CD4-positive, alpha-beta T cell treated with Interleukin-4 for 1 hour (primary cell): ENCODE results near the gene CTNNBL1.
"Not testable (repeated sequence)": the region's sequence is repeated elsewhere in the genome, so short reads cannot be mapped to it uniquely, and the experiment has no call there.

ENCODE experiments used
- DNase-seq, 2 donors: peaks; one replicate each; pipeline ENCODE4 v3.0.0-alpha.2; 2020 to 2022

The CTNNBL1 gene

DNA sequence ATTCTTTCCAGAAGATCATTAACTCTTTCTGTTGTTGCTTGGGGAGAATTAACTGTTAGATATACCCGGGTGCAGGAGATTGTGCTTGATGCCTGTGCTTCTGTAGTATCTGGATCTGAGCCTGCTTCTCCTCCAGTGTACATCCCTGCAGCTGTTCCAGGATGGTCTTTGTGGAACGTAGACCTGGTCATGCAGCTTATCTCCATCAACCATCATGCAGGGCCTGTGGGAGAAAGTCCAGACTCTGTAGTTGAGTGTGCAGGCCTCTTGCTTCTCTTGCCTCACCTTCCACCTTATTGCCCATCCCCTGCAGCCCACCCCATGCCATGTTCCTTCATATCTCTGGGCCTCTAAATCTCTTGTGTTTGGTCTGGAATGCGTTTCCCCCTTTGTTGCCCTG is 133.8 kb downstream of the CTNNBL1 start:
- no peak for DNase-seq

DNA sequence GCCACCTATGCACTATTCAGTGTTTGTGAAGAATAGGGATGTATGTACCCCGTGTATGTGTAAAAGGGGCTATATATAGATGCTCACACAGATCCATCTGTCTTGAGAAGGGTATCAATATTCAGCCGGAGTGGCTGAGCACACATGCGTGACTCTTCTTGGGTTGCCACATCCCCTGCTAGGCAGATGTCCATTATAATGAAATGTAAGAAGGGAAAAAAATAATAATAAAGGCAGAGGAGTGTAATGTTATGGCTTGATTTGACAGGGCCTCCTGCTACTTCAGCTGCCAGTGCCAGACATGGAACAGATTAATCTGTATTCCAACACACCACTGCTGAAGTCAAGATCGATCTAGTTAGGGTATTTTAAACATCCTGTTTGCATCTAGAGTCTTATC is 134.9 kb downstream of the CTNNBL1 start:
- DNase-seq: no peak

DNA sequence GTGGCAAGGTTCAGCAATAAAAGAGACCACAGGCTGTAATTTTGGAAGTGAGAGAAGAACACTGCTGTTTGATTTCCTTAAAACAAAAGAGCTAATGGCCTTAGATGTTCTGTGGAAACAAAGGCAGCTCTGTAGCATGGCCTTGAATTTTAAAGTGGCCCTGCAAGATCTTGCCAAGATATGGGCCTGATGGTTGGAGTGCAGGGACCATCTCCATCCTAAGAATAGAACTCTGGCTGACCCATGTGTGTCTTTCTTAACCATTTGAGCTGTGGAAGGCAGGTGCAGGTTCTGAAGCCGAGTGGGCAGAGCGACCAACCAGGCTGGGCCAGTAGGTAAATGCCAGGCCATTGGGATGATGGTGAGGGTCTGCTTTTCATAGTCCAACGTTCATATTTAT is 135.3 kb downstream of the CTNNBL1 start:
- DNase-seq: no peak

DNA sequence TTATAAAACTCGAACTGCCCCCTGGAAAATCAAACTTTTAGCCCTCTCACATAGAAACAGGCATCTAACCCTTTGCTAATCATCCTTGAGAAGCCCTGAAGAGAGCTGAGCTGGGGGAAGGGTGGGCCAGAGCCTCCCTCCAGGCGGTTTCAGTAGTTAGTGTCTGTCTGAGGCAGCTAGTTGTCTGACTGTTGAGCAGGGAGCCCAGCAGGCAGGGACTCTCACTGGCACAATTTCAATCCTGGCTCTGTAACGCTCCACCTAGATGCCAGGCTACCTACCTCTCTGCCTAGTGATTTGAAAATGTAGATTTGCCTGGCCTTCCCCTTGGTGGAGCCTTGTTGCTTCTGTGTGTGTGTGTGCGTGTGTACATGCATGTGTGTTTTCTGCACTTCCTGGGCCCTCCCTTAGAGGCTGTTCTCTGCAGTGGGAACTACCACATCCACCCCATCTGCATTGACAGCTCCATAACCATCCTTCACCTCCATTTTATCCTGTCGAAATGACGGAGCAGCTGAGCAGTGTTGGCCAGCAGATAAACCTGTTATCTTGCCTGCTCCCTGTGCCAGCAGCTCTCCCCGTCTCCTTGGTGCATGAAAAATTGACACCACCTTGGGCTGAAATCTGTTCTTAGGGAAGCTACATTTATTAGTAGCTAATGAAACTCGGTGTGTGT is 139.5 kb downstream of the CTNNBL1 start:
- no peak for DNase-seq

DNA sequence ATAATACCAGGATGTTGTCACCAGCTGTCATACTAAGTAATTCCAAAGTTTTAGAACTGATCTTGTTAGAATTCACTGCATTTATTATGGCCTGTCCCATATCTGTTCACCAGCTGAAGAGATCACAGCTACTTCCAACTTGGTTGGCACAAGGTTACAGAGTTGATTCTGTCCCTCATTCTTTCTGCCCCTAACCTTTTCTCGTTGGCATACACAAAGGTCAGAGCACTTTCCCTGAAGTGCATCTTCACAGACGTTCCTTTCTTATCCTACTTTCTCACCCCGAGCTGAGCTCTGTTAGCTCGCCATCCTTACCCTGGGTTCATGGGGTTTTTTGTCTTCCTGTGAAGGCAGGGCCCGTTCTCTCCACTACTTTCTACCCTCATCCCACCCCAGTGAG is 143.1 kb downstream of the CTNNBL1 start:
- no peak for DNase-seq

DNA sequence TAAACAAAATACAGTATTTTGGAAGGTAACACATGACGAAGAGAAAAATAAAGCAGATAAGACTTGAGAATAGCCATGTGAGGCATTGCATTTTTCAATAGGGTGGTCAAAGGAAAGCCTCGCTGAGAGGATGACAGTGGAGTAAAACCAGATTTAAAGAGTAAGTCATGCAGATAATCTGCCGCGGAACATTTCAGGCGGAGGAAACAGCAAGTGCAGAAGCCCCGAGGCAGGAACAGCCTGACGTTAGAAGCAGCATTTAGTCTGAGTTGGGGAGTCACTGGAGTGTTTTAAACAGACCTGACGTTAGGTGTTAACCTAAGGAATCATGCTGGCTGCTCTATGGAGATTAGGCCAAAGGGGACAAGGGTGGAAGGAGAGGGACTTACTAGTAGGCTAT is 144.1 kb downstream of the CTNNBL1 start:
- no peak for DNase-seq

DNA sequence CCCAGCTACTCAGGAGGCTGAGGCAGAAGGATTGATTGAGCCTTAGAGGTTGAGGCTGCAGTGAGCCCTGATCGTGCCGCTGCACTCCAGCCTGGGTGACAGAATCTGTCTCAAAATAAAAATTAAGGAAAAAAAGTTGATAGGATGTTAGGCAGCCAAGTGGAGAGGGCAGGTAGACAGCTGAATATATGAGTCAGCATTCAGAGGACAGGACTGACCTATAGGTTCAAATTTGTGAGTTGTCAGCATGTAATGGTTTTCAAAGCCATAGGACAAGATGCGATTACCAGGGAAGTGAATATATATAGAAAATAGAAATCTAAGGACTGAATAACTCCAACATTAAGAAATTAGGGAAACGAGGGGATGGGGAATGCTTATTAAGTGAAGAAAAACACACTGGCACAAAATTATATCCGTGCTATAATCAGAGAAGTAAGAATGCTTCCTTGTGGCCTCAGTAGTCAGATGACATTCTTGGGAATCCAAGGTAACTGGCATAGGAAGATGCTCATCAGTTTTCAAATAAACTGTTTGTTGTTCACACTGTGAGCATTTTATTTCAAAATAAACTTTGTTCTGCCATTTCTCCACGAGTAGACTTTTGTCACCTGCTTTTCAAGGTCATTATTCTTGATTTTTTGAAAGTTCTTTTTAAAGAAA is 145.1 kb downstream of the CTNNBL1 start:
- DNase-seq: no peak

DNA sequence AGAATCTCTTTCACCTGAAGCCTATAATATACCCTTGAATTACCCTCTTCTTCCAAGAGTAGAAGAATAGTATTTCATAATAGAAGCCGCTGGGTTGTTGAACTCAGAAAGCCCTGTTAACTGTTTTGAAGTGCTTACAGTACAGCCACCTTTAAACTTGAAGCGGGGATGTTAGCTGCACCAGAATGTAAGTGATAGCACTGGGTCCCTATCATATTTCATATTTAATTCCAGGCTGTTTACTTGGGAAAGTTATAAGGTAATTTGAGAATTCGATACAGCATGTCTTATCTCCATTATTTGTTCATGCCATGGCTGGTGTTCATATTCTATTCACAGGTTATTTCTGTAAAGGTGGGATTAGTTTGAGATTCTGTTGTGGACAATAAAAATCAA is 145.6 kb downstream of the CTNNBL1 start:
- DNase-seq: no peak

DNA sequence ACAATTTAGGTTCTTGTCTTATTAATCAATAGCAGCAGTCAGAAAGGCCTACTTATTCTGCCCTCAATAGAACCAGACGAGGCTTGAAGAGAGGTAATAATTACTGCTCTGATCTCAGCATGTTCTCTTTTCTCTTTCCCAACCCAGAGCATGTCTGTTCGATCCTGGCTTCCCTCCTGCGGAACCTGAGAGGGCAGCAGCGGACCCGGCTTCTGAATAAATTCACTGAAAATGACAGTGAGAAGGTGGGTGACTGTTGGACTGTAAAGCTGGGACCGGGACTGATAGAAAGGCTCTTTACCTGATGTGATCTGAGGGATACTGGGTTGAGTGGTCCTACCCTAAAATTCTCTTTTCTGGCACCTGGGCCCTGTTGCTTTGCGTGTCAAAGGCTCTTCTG is 146.1 kb downstream of the CTNNBL1 start:
- DNase-seq: no peak

DNA sequence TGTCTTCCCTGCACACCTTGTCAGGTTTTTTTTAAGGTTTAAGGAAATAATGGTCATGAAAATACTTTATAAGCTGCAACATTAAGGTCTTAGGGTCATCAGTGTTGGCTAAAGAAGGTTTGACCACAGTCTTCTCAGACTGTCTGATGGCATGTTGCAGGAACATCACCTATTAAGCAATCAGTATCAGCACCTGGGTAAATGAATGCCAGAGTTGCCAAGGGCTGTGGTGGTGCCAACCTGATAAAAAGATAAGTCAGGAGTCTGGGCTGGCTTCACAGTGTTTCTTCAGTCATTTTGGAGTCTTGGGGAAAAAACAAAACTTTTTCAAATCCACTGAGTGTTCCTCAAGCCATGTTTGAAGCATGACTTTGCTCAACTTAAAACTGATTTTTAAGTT is 147.6 kb downstream of the CTNNBL1 start:
- no peak for DNase-seq

DNA sequence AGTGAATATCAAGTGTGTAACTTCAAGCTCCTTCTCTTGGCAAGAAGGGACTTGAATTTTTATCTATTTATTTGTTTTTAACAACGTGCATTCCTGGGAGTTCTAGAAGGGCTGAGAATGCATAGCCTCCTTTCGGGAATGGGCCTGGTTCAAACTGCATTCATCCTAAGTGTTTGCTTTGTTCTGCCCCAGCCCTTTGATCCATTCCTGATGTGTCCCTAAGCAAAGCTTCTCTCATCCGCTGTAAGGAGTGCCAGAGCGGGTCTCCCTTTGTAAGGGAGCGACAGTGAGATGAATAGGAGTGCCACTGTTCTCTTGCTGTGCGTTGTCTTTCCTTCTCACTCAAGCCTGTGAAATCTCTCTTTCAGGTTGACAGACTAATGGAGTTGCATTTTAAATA is 148.1 kb downstream of the CTNNBL1 start:
- no peak for DNase-seq

DNA sequence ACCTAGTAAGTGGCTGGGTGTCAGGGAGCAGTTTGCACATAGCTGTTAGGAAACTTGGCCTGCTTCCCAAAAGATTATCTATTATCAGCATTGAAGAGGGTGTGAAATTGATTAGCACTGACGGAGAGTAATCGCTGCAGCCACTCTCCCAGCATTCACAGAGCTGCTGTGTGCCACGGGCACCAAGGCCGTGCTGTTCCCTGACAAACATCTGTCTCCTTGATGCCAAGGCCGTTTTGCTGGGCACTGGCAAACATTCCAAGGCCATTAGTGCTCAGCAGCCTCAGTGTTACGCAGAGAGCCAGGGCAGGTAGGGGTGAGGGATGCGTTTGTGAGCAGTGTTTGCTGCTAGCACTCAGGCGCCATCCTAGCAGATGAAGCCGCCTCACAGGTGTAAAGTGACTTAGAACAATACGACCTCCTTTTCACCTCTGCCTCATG is 151.4 kb downstream of the CTNNBL1 start:
- DNase-seq: no peak

DNA sequence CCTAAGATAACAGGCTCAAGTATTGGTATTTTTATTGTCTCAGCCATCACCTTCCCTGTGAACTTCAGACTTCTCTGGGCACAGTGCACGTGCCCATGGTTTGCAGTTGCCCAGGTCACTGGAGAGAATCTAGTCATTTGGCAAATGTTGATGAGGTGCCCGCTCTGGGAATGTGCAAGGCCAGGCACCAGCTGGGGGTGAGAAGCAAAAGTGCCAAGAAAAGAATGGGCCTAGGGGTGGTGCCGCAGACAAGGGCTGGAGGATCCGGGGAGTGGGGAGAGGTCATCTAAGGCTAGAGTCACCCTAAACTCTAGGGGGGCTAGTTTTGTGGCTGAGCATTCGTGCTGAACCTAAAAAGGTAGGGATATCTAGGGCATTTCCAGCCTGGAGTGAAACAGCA is 152.0 kb downstream of the CTNNBL1 start:
- DNase-seq: no peak

DNA sequence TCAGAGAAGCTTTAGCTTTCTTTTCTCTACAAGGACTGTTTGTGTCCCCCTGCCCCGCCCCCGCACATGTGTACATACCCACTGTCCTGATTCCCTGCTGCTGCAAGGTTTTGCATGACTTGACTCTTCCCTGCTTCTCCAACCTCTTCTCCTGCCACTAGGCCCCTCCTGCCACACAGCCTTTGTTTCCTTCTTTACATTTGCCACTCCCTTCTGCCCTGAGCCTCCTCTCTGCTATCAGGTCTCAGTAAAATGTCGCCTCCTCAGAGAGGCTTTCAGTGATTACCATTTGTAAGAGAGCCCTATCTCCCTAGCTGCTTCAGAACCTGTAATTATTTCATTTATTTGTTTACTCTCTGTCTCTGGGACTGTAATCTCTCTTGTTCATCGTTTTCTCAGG is 152.7 kb downstream of the CTNNBL1 start:
- DNase-seq: no peak

DNA sequence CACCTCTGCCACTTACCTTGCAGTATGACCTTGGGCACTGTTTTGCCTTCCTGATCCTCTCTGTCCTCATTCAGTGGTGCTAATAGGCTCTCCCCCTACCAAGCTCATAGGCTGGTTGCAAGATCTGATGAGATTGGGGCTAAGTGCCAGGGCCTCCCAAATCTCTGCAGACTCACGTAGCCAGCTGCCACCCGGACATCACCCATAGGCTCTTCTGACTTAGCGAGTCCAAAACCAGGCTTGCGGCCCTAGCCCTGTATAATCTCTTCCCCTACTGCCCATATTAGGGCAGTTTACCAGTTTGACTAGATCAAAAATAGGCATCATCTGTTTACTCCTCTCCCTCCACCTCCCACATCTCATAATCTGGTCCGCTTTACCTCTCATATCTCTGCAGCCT is 154.9 kb downstream of the CTNNBL1 start:
- no peak for DNase-seq

DNA sequence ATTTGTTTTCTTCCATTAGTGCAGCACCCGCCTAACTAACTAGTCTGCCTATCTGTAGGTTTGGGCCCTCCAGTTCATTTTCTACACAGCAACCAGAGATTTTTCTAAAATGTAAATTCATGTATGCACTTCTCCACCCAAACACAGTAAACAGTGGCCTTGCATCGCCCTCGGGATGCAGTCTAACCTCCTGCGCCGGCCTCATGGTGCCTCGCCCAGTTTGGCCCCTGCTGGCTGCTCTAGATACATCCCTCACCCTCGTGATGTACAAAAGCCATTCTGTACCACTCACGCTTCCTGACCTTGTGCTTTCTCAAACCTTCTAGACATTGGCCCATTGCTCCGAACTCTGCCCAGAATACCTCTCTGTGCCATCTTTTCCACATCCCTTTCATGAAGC is 155.3 kb downstream of the CTNNBL1 start:
- DNase-seq: no peak

DNA sequence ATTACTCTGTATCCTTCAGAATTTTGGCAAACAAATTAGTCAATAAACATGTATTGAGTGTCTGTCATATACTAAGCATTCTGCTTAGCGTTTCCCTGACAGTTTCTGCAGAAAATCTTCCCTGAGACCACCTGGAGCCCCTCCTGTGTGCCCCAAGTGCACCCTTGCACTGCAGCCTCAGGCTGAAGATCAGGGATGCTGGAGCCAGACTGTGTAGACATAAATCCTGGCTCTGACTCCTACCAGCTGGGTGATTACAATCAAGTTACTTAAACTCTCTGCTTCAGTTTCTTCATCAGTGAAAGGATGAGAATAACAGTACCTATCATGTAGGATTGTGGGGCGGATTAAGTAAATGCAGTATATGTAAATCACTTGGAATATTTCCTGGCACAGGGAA is 155.7 kb downstream of the CTNNBL1 start:
- no peak for DNase-seq

DNA sequence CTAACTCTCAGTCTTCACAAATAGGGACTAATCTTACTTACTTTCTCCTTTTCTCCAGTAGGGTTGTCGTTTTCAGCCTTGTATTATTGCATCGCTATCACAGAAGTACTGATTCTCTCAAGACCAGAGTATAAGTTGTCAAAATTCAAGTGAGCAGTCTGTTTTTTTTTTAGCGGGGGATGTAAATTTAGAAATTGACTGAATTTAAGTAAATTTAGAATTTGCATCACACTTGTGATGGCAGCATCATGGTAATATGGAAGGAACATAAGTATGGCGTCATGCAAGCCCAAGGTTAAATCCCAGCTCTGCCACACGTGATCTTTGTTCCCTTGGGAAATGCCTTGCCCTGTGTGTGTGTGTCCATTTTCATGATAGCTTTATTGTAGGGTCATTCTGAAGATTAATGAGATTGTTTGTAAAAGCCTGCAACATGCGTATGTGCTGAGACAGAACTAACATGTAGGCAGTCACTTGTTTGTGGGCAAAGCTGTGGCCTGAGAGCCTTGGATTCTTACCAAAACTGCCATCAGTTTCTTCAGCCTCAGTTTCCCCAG is 156.3 kb downstream of the CTNNBL1 start:
- no peak for DNase-seq

DNA sequence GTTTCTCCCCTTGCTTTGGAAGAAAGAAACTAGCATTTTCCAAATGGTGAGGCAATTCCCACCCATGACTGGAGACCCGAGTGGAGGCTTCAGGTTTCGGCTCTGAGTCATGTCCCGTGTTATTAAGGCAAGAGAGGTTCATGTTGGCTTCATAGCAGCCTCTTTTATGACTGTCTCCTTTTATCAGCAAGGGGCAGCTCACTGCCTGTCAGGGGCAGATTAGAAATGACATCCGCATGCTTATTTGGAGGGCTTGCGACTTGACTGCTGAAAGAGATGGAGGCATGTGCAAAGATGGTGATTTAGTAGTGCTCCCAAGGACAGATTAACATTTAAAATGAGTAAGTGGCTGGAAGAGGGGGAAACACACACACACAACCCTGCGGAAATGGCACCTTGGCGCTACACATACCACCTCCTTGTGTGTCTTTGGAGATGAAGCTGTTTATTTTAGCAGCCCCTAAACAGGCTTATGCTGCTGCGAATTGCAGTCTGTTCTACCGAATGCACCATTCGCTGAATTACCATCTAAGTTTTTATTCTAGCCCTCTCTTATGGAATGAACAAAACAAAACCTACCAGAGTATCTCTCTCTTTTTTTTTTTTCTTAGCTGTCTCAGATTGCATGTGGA is 157.0 kb downstream of the CTNNBL1 start:
- DNase-seq: no peak

DNA sequence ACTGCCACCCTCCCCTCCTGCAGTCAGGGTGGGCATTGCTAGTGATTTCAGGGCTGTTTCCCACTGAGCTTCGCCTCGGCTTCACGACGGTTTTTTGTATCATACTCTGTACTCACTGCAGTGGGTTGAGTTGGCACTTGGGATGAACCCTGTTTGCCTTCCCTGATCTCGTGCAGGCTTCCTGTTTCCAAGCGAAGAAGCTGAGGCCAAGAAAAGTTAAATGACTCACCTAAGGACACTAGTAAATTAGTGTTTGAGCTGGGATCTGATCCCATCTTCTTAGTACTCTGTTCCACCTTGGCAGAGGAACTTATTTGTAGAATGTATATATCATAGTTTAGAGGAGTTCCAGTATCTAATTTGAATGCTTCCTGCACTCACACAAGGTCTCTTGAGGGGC is 158.8 kb downstream of the CTNNBL1 start:
- no peak for DNase-seq

DNA sequence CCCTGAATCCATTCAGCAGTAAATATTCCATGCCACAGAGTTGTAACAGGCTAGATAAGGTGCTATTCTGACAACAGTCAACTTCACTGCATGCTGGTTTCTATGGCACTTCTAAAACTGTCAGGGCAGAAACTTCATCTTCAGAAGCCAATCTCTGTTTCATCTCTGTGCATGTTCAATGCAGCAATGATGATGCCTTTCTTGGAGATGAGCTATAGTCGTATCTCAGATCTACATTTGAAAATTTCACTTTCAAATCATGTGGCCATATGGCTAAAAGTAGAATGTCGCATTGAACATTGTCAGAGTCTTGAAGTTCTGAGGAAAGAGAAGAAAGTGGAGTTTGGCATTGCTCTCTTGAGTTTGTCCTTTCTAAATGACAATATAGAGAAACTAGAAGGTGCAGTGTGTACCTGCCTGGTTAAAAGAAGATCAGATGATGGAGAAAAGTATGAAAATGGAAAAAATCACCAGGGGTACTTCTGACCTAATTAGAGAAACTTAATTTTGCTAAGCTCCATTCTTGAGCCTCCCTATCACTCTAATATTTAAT is 160.1 kb downstream of the CTNNBL1 start:
- no peak for DNase-seq

DNA sequence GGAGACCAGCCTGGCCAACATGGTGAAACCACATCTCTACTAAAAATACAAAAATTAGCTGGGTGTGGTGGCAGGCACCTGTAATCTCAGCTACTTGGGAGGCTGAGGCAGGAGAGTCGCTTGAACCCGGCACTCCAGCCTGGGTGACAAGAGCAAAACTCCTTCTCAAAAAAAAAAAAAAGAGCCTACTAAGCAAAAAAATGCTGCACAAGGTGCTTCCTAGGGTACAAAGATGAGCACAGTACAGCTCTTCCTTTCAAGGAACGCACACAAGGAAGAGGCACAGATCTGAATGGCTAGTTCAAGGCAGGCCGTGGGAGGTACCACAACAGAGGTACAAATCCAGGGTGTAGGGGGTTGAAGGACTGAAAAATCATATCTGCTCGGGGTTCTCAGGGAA is 162.2 kb downstream of the CTNNBL1 start:
- DNase-seq: not testable (repeated sequence)

DNA sequence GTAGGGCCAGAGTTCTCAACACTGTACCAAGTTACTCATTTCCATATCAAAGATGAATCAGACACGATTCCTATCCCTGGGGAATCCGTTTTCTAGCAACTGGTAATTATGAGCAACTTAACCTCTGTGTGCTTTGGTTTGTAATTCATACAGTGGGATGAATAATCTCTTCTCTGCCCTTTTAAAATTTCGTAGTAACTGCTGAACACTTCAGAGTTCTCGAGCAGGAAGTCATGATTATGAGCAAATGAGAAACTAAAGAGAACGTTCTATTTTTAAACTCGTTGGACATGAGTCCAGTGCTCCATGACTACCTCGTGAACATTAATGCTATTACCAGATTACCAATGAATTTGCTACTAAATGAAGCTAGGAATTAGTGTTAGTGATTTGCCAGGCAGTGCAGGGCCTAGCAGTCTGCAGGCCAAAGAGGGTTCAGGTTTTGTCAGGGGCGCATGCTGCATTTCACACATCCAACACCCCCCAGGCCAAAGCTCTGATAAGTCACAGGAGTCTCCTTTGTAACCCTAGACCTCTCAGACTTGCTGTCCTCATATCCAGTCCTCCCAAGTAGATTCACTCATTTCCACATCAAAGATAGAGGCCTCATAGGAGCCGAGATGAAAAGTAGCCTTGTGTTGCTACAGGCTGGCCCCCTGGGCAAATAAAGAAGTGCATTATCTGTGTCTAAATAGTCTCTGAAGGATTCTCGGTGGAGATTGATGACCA is 163.3 kb downstream of the CTNNBL1 start:
- DNase-seq: no peak
